HG03159 (cell line): ENCODE results near the gene JAK2.

ENCODE experiments used
- ATAC-seq: cut with Tn5 transposase; IDR thresholded peaks from one replicate; pipeline ENCODE4 v1.9.1; 2021; ENCODE audit warnings: mild to moderate bottlenecking, moderate library complexity; ENCODE audit not compliant: unreplicated experiment

JAK2 gene

DNA sequence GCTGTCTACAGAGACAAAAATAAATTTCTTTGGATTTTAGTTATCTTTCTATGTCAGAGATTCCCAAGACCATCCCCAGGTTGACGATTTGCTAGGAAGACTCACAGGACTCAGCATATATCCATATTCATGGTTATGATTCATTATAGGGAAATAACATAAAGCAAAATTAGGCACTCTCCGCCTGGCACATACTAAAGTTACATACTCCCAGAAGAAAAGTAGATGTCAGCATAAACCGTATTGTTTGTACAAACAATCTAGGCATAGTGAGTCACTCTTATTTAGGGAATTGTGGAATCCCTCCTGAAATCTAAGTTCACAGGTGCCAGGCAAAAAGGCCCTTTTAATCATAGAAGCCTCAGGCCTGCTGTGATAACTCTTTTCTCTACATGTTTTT, 137.4 kb downstream of the JAK2 start:
- no peak for ATAC-seq

DNA sequence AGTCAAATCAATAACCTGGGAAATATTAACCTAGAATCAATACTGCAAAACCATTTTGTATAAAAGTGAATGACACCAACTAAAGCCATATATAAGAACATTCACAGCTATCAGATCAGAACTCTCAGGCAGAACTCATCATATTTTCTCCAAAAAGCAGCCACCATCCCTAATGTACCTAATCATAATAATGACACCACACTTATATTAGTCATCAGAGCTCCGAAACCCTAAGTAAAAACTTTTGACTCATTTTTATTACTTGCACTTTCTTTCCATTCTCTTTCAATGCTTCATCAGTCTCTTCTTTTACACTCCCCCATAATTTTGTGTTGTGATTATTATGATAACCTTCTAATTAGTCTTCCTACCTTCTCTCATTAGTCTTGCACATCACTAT, 155.1 kb downstream of the JAK2 start:
- ATAC-seq: no peak

DNA sequence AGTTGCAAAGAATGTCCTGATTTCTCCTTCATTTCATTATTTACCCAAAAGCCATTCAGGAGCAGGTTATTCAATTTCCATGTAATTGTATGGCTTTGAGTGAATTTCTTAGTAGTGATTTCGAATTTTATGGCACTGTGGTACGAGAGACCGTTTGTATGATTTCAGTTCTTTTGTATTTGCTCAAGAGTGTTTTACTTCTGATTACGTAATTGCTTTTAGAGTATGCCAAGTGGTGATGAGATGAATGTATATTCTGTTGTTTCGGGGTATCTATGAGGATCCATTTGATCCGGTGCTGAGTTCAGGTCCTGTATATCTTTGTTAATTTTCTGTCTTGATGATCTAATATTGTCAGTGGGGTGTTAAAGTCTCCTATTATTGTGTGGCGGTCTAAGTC, 159.1 kb downstream of the JAK2 start:
- ATAC-seq: no peak

DNA sequence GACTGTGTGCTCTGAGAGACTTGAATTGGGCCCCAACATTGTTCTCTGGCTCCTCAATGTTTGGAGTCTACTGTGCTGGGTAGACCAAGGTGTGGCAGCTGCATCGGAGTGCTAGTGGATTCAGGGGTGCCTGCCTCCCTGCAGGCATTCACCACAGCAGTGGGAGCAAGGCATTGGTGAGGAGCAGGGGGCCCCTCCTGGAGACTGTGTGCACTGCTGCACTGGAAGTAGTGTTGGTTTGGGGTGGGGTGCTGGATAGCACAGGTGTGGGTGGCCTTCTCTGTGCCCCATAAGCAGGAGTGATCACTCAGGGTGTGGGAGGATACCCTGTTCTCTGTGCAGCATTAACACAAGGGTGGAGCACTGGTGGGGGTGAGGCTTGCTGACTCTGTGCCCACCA, 161.2 kb downstream of the JAK2 start:
- no peak for ATAC-seq
